Measurements from ENCODE around the gene SERPINA5.
A peak's percentile ranks its signal among the peaks of the same experiment; 100 is the strongest.

The SERPINA5 gene, protein sequence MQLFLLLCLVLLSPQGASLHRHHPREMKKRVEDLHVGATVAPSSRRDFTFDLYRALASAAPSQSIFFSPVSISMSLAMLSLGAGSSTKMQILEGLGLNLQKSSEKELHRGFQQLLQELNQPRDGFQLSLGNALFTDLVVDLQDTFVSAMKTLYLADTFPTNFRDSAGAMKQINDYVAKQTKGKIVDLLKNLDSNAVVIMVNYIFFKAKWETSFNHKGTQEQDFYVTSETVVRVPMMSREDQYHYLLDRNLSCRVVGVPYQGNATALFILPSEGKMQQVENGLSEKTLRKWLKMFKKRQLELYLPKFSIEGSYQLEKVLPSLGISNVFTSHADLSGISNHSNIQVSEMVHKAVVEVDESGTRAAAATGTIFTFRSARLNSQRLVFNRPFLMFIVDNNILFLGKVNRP

DNA sequence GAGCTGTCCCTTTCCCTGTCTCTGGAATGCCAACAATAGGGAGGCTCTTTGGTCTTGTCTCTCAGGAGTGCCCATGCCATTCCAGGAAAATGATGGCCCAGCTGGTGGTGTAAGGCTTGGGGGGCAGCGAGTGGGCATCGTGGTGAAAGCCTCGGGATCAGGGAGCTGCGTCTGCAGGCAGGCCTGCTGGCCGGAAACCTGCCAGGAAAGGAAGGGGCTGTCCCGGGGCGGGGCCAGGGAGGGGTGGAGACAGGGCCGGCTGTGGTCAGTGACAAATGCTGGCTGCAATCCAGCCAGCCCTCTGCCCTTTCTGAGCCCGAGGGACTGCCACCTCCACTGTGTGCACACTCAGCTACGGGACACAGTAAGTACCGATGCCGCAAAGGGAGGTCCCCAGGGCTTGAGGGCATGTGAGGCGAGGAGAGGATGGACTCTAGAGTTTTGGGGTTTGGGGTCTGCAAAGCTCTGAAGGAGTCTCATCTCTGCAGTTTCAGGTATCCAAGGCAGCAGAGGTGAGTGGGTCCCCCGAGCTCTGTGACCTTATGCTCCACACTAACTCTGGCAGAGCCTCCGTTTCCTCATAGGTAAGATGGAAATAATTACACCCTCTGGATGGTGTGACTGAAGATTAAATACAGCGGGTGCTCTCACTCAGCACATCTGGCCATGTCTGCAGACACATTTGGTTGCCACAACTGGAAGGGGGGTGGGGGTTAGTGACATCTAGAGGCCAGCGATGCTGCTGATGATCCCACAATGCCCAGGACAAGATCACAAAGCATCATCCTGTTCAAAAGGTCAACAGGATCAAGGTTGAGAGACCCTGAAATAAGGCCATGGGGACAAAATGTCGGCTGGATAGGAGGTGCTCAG lies at the start of gene SERPINA5:
SERPINA5 (plus strand) TSS at position 300 of the 873 bp plus-strand sequence. CDS start 5,937 bp downstream, outside the sequence.
- H3K9me3 Mint-ChIP-seq, result peaks cover 7% of the 10 kb centered on the region
- no peaks in the 10 kb centered on the region for H3K36me3 Mint-ChIP-seq (ENCODE audit: low read depth)
- peak; percentile 69 for DNase-seq
- H3K4me1 Mint-ChIP-seq, result peaks cover 6% of the 10 kb centered on the region
- peak within 1 kb of the TSS; percentile 17 for H3K4me3 Mint-ChIP-seq
- TF ChIP-seq, protein P1, sequence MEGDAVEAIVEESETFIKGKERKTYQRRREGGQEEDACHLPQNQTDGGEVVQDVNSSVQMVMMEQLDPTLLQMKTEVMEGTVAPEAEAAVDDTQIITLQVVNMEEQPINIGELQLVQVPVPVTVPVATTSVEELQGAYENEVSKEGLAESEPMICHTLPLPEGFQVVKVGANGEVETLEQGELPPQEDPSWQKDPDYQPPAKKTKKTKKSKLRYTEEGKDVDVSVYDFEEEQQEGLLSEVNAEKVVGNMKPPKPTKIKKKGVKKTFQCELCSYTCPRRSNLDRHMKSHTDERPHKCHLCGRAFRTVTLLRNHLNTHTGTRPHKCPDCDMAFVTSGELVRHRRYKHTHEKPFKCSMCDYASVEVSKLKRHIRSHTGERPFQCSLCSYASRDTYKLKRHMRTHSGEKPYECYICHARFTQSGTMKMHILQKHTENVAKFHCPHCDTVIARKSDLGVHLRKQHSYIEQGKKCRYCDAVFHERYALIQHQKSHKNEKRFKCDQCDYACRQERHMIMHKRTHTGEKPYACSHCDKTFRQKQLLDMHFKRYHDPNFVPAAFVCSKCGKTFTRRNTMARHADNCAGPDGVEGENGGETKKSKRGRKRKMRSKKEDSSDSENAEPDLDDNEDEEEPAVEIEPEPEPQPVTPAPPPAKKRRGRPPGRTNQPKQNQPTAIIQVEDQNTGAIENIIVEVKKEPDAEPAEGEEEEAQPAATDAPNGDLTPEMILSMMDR (IDR thresholded peaks at IDR 0.05), result no peak
- no peak within 1 kb of the TSS for H3K27ac Mint-ChIP-seq
- H3K27me3 Mint-ChIP-seq (ENCODE audit: low read depth, poor library complexity), result peaks cover 13% of the 10 kb centered on the region

DNA sequence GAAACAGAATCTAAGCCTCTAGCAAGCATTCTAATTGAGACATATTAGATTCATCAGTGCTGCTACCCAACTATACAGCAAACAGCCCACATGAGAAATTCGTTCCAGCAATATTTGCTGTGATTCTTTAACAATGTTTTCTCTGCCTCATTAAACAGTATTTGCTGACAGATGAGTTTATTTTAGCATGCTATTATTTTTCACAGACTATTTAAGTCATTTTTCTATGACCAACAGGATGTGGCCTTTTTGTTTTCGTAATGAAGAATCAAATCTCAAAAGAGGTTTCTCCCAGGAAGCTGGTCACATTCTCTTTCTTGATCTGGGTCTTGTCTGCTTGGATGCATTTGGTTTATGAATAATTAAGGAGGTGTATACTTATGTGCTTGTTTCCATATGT lies 48.8 kb upstream of the SERPINA5 start:
- no peak for DNase-seq
- no peak overlapping the region for H3K4me3 Mint-ChIP-seq
- H3K9me3 Mint-ChIP-seq, result peaks cover 16% of the 10 kb centered on the region
- H3K36me3 Mint-ChIP-seq (ENCODE audit: low read depth), result no peaks in the 10 kb centered on the region
- H3K27ac Mint-ChIP-seq, result no peak overlapping the region
- TF ChIP-seq, protein P1 (IDR thresholded peaks at IDR 0.05), result no peak
- no peaks in the 10 kb centered on the region for H3K4me1 Mint-ChIP-seq
- H3K27me3 Mint-ChIP-seq (ENCODE audit: low read depth, poor library complexity), result peaks cover 15% of the 10 kb centered on the region

DNA sequence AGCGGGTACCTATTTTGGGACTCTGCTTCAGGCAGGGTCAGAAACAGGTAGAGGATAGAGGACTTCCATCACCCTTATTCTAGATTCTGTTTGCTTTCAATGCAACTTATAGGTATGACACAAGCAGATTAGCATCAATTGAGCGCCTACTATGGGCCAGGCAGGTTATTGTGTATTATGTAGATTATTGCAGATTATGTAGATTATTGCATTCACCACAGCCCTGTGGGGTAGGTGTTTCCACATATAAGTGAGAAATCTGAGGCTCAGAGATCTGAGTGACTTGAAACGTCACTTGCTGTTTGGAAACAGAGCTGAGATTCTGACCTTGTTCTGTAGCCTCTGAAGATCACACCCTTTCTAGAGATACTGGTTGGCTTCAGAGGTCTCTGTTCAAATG lies 45.7 kb upstream of the SERPINA5 start:
- peaks cover 4% of the 10 kb centered on the region for H3K9me3 Mint-ChIP-seq
- no peak for DNase-seq
- H3K27ac Mint-ChIP-seq, result no peak overlapping the region
- H3K4me1 Mint-ChIP-seq, result peaks cover 15% of the 10 kb centered on the region
- TF ChIP-seq, protein P1 (IDR thresholded peaks at IDR 0.05), result no peak
- no peak overlapping the region for H3K4me3 Mint-ChIP-seq
- H3K36me3 Mint-ChIP-seq (ENCODE audit: low read depth), result no peaks in the 10 kb centered on the region
- peaks cover 10% of the 10 kb centered on the region for H3K27me3 Mint-ChIP-seq (ENCODE audit: low read depth, poor library complexity)

DNA sequence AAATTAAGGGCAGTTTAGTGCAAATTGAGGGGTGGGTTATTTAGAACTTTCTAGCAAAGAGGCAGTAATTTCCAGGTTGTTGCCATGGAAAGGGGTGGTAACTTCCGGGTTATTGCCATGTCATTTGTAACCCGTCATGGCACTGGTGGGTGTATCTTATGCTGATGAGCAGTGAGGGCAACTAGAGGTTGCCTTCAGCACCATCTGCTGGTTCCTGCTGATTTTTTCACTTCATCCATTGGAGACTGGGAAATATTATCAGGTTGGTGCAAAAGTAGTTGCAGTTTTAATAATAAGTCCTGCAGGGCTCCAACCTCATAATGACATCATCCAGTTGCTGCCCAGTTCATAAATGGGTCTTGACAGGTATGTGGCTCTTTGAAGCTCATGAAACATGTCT lies 44.4 kb upstream of the SERPINA5 start:
- Mint-ChIP-seq H3K9me3 (peaks cover 4% of the 10 kb centered on the region), H3K27me3 (ENCODE audit: low read depth, poor library complexity) (peaks cover 10% of the 10 kb centered on the region), H3K4me1 (peaks cover 20% of the 10 kb centered on the region), H3K4me3 (no peak overlapping the region), H3K27ac (no peak overlapping the region), H3K36me3 (ENCODE audit: low read depth) (no peaks in the 10 kb centered on the region)
- TF ChIP-seq, protein P1 (IDR thresholded peaks at IDR 0.05), result no peak
- DNase-seq, result no peak

DNA sequence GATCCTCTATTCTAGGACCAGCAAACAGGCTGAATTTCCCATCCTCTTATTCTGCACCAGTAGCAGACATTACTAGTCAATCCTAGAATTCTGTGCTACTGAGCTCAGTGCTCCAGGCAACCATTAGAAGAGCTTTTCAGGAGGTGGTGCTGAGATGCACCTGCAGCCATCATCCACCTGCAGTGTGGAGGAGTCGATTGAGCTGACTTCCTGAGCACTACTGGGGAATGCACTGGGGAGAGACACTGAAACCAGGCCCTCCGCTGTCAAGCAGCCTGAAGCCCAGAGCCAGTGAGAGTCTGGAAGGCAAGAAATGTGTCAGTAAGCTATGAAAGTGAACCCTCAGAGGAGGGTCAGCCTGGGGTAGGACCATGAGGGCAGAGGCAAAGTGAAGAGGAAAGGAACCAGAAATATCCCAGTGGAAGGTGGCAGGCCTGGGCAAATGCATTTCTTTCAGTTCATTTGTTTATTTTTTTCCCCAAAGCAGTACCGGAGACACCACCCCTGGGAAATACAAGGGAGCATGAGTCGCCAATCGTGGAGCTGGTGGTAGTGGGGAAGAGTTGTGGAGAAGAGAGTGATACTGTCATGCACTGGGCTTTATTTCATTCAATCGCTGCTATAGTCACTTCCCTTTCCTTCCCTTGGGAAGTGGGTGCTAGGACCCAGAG lies 43.0 kb upstream of the SERPINA5 start:
- Mint-ChIP-seq H3K36me3 (ENCODE audit: low read depth) (no peaks in the 10 kb centered on the region), H3K4me3 (no peak overlapping the region)

More for the DNA sequence above, 43.0 kb upstream of the SERPINA5 start:
- Mint-ChIP-seq H3K9me3 (peaks cover 4% of the 10 kb centered on the region), H3K27ac (no peak overlapping the region), H3K27me3 (ENCODE audit: low read depth, poor library complexity) (peaks cover 14% of the 10 kb centered on the region), H3K4me1 (peaks cover 20% of the 10 kb centered on the region)
- TF ChIP-seq, protein P1 (IDR thresholded peaks at IDR 0.05), result no peak
- no peak for DNase-seq
